HPDE6-E6E7 (cell line): ENCODE measurements around the gene RAB7A.
A peak's percentile ranks its signal among the peaks of the same experiment; 100 is the strongest.

Source experiments
- DNase-seq: peaks from one replicate; pipeline ENCODE4 v3.0.0; 2011; ENCODE audit warnings: missing footprints; ENCODE audit errors: extremely low spot score

Gene RAB7A

DNA sequence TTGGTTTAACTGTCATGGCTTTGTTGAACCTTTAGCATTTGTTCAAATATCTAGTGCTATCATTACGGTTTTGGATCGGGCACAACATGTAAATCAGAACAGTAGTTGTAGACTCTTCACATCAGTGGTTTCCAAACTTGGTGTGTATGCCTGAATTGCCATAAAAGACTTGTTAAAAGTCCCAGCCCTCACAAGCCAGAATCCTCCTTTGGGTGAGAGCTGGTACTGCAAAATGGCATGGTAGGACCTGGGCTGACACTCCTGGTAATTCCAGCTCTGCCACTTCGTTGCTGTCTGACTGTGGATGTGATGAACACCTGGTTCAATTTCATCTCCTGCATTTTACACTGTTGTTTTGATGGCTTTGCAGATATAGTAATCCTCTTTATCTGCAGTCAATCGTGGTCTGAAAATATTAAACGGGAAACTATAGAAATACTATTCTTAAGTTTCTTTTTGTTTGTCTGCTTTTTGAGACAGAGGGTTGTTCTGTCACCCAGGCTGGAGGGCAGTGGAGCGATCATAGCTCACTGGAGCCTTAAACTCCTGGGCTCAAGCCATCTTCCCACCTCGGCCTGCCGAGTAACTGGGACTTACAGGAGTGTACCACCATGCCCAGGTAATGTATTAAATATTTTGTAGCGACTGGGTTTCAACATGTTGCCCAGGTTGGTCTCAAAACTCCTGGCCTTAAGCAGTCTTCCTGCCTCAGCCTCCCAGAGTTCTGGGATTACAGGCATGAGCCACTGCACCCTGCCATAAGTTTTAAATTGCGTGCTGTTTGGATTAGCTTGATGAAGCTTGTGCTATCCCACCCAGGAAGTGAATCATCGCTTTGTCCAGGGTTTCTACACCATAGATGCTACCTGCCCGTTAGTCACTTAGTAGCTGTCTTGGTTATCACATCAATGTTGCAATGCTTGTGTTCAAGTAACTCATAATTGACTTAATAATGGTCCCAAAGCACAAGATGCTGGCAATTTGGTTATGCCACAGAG is 61.6 kb downstream of the RAB7A start:
- peak; percentile 76 for DNase-seq

DNA sequence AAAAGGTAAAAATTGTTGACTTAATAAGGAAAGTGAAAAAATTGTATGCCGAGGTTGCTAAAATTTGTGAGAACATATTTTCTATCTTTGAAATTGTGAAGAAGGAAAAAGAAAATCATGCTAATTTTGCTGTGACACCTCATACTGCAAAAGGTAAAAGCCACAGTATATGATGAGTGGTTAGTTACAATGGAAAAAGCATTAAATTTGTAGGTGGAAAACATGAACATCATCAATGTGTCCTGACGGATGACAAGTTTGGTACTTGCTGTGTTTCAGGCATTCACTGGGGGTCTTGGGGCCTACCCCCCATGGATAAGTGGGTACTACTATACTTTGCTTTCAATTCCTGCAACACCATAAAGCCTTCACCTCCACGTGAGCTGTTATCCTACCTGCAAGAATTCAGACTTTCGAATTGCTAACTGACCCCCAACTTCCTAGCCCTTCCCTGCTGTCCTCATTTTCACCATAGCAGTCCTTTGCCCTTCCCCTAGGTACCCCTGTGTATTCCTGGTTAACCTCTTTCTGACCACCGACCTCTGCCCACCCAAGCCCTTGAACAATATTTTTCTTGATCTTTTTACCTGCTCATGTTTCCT is 62.4 kb downstream of the RAB7A start:
- no peak for DNase-seq

DNA sequence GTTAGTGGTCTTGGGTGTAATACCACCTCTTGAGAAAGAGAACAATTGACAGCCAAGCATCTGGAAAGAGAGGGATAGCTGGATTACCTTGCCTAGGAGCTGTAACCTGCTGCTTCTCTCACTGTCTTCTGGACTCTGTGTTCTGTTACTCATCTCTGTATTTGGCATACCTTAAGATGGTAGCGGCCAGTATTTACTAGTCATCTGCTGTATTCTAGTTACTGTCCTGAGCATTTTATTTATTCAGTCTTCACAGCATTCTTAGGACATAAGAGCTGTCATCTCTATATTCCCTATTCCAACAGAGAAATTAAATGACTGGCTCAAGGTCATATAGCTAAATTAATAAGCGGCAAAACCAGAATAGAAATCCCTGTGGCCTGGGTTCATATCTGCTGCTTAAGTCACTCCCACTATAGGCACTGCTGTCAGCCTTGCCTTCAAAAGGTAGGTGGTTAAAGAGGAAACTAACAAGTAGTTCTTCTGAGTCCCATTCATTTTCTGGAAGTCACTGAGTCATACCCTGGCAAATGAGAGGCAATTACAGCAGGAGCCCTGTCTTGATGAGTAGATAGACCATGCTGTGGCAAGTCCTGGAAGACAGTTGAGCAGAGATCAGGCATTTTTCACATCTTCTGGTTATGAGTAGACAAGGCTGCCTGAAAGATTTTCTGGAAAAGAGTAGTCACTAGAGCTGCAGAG is 68.2 kb downstream of the RAB7A start:
- DNase-seq: peak; percentile 90

DNA sequence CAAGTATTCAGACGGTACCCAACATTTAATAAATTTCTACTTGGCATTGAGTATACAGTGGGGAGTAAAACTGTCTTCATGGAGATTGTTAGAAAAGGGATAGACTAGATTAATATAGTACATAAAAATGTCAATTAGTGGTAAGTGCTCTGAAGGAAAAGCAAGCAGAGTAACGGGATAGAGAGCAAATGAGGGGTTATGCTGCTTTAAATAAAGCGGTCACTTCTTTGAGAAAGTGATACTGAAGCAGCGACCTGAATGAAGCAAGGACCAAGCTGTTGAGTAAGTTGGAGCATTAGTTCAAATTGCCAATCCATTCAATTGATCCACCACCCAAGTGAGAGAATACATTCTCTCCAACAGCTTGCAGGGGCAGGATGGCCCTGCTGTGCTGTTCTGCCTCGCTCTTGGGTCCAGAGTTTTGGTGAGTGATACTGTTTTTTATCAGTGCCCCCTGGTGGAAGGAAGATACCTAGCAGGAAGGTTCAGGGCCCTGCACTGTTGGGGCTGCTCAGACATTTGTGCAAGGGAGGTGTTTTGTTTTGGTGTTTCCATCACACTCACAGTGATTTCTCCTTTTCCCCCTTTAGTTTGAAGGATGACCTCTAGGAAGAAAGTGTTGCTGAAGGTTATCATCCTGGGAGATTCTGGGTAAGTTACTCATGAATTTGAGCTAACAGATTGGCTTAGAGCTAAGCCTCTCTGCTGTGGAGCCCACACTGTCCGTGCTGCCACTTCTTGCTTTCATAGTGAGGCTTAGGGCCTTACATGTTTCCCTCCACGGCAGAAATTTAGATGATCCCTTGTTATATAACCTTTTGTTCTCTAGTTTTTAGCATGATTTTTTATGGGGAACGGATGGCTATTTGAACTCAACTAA is 69.0 kb downstream of the RAB7A start:
- DNase-seq: peak; percentile 64

DNA sequence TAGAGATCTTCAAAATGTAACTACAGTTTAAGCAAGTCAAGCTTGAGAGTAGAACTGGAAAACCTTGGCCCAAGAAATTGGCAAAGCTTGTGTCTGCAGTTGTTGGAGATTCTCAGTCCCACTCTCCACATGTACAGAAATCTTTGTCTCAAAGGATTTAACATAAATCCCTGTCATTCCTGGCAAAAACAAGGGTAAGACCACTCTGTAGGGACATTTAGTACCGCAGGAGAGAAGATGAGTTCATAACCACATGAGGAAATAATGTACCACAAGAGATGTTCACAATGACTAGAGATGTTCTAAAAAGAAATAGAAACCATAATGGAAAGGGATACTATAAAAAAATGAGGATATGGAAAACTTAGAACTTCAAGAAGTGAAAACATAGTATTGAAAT is 73.7 kb downstream of the RAB7A start:
- DNase-seq: no peak

DNA sequence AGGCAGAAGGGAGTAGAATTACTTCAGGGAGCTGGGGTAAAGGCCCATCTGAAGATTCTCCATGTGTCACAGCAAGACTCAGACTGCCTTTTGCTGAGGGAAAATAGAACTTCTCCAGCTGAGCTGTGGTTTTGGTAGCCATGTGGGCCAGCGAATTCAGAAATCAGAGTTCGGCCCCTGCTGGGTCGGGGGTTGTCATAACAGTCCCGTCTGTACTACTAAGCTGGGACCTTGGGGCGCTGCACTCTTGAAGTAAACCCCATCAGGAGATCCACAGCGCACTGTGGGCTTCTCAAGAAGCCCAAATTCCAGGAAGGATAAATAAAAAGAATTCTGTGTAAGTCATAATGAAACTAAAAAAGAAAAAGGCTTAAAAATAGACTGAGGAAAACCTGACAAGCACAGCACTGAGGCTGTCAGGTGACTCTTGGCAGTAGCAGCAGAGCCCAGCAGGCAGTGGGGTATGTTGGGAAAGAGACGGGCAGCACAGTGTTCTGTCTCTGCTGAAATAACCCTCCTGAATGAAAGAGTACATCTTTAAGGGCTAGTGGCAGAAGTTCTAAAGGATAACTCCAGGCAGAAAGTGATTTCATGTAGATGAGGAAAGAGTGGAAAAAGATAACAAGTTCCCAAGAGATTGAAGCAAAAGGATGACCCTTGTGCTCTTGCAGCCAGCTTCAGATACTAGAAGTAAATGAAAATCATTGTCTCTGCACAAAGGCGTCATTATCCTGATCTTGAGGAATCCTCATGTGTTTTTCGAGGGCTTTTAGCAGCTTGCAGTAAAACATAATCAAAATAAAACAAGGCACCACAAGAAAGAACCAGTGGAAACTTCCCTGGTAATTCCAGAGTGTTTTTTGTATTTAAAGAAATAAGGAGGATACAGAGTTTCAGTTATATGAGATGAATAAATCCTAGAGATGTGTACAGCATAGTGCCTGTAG is 74.5 kb downstream of the RAB7A start:
- no peak for DNase-seq

DNA sequence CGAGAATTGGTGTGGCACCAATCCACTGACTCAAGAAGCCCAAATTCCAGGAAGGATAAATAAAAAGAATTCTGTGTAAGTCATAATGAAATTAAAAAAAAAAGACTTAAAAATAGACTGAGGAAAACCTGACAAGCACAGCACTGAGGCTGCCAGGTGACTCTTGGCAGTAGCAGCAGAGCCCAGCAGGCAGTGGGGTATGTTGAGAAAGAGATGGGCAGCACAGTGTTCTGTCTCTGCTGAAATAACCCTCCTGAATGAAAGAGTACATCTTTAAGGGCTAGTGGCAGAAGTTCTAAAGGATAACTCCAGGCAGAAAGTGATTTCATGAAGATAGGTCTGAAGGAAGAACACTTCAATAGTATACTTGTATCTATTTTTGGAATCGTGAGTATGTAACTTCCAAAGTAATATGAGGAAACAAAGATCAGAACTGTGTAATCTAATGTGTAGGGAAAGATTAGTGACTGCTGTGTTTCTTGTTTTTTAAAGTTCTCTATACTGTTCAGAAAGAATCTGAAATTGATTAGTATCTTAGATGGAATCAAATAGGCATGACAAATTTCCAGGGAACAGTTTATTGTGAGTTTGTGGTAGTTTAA is 75.9 kb downstream of the RAB7A start:
- no peak for DNase-seq

DNA sequence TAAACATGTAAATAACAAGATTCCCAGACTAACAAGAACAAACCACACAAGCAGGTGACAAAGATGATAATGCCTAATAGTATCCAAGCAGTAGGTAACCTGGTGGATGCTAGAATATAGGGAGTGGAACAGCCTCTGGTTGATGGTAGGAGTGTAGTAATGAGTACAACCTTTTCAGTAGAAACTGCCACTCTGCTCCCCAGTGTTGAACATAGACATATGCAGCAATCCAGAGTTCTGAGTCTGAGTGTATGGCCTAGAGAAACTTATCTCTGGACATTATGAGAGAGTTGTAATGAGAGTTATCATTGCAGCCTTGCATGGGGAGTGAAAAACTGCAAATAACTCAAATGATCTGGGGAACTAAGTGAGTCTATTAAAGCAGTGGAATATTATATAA is 77.3 kb downstream of the RAB7A start:
- no peak for DNase-seq

DNA sequence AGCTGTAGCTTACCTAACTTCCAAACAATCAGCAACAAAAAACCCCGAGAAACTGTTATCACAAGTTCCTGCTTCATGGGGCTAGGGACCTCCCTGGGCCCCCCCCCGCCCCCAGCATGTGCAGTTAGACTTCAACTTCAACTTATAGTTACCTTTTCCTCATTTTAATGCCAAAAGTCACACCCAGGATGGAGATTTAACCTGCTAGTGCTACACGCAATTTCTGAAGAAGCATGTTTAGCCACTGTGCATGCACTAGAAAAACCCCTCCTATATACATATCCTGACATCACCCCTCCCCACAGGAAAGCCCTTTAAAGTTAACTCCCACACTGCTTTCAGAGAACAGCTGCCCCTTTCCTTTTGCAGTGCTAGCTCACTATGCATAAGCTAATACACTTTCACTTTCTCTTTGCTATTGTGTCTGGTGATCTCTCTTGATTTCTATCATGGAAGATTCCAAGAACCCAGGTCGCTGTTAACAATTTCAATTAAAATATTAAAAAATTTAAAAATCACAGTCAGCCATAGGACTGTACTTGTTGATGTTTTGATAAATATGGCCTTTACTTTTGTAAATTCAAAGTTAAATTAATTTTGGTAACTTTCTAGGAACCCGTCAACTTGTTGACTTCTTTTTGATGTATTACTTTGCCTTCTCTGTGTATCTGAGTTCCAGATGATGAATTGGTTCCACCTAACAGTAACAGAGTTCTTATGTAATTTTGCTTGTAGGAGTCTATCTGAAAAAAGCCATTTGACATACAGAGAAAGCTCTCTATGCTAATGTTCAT is 78.2 kb downstream of the RAB7A start:
- no peak for DNase-seq

DNA sequence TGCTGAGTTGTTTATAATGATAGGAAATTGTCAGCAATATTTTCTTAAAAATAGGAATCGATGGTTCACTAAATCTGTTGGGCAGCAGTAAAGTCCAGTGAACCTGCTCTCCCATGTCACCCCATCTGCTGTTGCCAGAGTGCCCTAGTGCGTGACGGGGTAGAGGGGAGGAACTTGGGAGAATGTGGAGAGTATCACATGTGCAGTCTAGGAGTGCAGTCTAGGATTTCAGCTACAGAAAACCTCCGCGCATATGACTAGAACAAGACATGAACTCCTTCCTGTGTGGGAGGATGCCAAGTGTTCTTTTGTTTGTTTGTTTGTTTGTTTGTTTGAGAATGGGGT is 78.8 kb downstream of the RAB7A start:
- no peak for DNase-seq

DNA sequence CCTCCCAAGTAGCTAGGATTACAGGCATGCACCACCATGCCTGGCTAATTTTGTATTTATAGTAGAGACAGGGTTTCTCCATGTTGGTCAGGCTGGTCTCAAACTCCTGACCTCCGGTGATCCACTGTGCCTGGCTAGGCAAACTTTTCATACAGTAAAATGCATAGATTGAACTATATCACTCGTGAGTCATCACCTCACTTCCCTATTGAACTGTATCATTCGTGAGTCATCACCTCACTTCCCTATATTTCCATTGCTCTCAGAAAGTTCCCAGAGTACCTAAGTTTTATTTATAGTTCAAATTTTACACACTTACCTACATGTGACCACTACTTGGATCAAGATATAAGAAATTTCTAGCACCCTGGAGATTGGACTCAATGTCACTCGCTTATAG is 79.8 kb downstream of the RAB7A start:
- peak; percentile 57 for DNase-seq

DNA sequence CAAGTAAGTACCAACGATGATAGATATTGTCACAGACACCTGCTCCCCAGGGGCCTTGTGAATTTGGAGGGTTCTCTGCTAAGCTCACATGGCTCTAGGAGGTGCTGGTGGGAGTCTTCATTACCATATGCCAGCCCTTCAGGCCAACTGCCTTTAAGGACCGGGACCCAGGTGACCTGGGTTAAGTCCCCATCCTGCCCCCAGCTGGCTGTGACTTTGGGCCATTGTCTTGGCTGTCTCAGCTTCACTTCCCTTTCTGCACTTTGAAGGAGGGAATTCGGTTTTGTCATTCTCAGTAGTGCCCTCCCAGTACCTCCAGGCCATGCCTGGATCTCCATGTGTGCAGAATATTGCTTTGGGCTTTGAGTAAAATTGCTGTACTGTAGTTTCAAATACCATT is 80.6 kb downstream of the RAB7A start:
- DNase-seq: no peak

DNA sequence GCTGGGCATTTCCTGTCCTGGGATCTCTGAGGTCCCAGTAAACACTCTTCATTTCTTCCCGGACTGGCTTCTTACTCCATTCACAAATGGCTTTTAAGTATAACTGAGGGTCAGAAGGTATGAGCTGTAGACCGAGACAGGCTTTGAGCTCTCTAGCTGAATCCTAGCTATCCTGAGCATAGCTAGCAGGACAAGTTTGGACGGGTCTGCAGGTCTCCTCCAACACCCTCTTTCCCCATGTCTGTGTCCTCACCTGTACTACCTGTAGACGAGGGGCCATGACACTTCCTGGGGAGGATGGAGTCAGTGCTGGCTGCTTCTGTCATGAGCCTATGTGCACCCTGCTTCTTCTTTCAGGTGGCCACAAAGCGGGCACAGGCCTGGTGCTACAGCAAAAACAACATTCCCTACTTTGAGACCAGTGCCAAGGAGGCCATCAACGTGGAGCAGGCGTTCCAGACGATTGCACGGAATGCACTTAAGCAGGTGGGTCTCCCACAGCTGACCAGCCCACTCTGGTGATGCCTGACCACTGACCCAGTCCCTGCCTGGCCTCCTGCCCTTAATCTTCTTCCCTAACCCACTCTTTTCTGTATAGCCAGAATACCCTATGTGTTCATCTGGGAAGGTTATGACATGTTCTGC is 81.3 kb downstream of the RAB7A start:
- DNase-seq: no peak

DNA sequence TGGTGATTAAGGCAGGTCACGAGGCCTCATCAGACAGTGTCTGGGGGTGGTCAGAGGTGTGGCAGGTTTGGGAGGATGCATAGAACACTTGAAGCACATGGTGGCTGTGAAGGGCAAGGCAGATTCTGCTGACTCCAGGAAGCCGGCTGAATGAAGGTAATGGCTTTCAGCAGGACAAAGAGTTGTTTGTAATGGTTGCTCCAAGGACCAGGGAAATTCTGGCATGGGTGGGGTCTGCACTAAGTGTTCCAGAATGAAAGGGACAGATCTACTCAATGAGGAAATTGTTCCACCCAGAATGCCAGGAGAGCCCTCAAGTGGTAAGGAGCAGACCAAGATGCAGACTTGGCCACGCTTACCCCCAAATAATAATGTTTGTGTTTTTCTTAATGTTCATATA is 82.7 kb downstream of the RAB7A start:
- no peak for DNase-seq

DNA sequence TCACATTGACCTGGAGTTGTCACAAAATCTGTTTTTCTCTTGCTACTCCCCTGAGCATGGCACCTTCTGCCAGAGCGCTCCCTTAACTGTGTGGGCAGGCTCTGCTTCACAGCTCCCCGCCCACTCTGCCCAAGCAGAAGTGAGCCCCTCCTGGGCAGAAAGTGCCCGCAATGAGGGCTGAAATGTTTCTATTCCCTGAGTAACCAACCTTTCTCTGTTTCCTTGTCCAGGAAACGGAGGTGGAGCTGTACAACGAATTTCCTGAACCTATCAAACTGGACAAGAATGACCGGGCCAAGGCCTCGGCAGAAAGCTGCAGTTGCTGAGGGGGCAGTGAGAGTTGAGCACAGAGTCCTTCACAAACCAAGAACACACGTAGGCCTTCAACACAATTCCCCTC is 87.1 kb downstream of the RAB7A start:
- DNase-seq: no peak

DNA sequence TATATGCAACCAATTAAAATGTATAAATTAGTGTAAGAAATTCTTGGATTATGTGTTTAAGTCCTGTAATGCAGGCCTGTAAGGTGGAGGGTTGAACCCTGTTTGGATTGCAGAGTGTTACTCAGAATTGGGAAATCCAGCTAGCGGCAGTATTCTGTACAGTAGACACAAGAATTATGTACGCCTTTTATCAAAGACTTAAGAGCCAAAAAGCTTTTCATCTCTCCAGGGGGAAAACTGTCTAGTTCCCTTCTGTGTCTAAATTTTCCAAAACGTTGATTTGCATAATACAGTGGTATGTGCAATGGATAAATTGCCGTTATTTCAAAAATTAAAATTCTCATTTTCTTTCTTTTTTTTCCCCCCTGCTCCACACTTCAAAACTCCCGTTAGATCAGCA is 88.1 kb downstream of the RAB7A start:
- no peak for DNase-seq

DNA sequence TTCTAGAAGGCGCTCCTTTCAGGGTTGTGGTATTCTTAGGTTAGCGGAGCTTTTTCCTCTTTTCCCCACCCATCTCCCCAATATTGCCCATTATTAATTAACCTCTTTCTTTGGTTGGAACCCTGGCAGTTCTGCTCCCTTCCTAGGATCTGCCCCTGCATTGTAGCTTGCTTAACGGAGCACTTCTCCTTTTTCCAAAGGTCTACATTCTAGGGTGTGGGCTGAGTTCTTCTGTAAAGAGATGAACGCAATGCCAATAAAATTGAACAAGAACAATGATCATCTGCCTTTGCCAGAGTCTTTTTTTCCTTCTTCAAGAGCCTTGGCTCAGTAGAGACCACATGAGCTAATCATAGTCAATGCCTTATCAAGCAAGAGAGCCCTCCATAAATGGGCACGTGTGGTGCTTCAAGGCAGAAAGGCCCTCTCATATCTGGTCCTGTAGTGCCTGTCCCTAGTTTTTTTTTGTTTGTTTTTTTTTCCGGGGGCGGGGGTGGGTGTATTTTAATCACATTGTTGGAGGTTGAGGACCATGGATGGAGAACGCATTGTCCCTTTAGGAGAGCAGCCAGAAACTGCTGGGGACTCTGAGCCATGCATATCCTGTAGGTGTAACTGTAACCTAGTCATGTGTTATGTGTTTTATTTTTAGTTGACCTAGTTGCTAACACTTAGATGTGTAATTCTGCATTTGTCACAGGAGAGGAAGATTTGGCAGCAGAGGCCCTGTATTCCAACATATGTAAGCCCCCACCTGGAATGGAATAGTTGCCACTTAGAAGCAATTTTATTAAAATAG is 88.7 kb downstream of the RAB7A start:
- DNase-seq: no peak
